Right renal pelvis (tissue), 4 donors: Measurements from ENCODE around the gene CAPNS2. TPM values are rescaled to one million over a fixed set of nuclear protein-coding genes. Genes with fewer than 3 reads are reported as not detected.

Source experiments
- polyA plus RNA-seq, 4 donors: library from polyadenylated mRNA; unstranded; fragments of 120-200 nt; gene quantifications; one replicate each; pipeline ENCODE4 v1.2.1, GENCODE V29; 2013; ENCODE audit not compliant: insufficient read length in 4 of 4

Gene CAPNS2
- polyA plus RNA-seq, 4 donors = 0.21 TPM; not detected in 3

Other genes starting within 250 kb of the CAPNS2 start
- 1 to 10 TPM; 5.0 to 8.2 (median 5.6) TPM for gene IRX6, start 242.5 kb upstream of the CAPNS2 start, polyA plus RNA-seq
- gene MMP2, start 87.5 kb upstream of the CAPNS2 start, polyA plus RNA-seq = 100 to 1,000 TPM; 269 to 351 (median 331) TPM
- gene LPCAT2, start 57.6 kb upstream of the CAPNS2 start, polyA plus RNA-seq = 10 to 100 TPM in 1 of 4 donors, 1 to 10 TPM in 3; 9.4 to 10.5 (median 9.7) TPM
- gene SLC6A2, start 89.3 kb downstream of the CAPNS2 start, polyA plus RNA-seq = under 1 TPM; 0.12 to 0.93 (median 0.32) TPM